Loucy (cell line): ENCODE measurements around the gene ROBO1.

ENCODE experiments used
- EZH2phosphoT487 ChIP-seq: fragments of 200-600 bp; IDR thresholded peaks from 2 replicates; pipeline ENCODE4 v1.6.1; 2018; ENCODE audit warnings: antibody characterized with exemption, mild to moderate bottlenecking, moderate library complexity, borderline replicate concordance
- TF ChIP-seq, protein P1 (sequence below): fragments of 200-600 bp; sonication (generic); conservative IDR thresholded peaks from 2 replicates; pipeline ENCODE4 v1.5.1; 2014; ENCODE audit warnings: mild to moderate bottlenecking, antibody characterized with exemption, low read length

DNA sequence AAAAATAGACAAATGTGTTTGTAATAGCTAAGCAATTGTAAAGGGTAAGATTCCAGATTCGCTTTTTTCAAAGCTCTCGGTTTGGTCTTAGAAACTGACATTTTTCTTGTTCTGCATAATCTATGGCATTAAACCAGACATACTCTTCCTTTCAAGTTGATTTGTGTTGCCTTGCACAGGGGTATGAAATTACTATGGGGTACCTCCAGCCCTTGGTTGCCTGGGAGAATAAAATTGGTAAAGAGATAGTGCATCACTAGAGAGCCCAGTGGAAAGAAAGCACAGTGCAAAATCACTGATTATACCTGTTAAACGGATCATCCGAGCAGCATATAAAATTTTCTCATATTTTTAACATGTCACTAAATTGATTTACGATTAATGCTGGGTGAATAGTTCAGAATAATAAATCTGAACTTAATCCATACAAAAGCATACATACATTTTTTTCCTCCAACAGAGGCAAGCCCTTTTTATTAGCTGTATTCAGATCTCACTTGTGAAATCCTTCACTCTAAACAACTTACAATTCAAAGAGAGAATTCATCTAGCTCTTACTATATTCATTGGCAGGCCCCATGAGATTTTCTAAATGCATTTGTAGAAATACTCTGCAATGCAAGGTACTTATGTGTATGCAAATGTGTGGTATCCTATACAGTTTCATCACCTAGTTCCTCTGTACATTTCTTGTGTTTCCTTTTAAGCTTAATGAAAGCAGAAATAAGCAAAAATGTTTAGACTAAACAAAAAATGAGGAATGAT, 224.4 kb downstream of the ROBO1 start:
- TF ChIP-seq, protein P1, sequence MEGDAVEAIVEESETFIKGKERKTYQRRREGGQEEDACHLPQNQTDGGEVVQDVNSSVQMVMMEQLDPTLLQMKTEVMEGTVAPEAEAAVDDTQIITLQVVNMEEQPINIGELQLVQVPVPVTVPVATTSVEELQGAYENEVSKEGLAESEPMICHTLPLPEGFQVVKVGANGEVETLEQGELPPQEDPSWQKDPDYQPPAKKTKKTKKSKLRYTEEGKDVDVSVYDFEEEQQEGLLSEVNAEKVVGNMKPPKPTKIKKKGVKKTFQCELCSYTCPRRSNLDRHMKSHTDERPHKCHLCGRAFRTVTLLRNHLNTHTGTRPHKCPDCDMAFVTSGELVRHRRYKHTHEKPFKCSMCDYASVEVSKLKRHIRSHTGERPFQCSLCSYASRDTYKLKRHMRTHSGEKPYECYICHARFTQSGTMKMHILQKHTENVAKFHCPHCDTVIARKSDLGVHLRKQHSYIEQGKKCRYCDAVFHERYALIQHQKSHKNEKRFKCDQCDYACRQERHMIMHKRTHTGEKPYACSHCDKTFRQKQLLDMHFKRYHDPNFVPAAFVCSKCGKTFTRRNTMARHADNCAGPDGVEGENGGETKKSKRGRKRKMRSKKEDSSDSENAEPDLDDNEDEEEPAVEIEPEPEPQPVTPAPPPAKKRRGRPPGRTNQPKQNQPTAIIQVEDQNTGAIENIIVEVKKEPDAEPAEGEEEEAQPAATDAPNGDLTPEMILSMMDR = no peak
- no peak for TF ChIP-seq EZH2phosphoT487
